HL-60 (cell line): ENCODE data around the gene ANO9.

Experiments used
- DNase-seq, 2 experiments: peaks; one replicate each; pipeline ENCODE4 v3.0.0-alpha.2; 2010 to 2020; ENCODE audit warnings: low read depth in 1 of 2, low spot score in 1 of 2
- H3K27ac ChIP-seq: fragments of 250-450 bp; sonication (Bioruptor Pico); replicated peaks from 2 replicates; pipeline ENCODE4 v1.5.1; 2020; ENCODE audit warnings: mild to moderate bottlenecking, moderate library complexity
- H3K27me3 ChIP-seq: fragments of 250-450 bp; sonication (Bioruptor Pico); 2 replicates; pipeline ENCODE4 v1.5.1; 2021; ENCODE audit warnings: mild to moderate bottlenecking, moderate library complexity; ENCODE audit not compliant: insufficient read depth, poor library complexity, severe bottlenecking
- H3K4me3 ChIP-seq: replicated peaks from 2 replicates; pipeline ENCODE4 v1.5.1; 2011; ENCODE audit warnings: mild to moderate bottlenecking, control low read depth, low read length; ENCODE audit not compliant: insufficient read depth
- GABPA ChIP-seq: IDR thresholded peaks from 2 replicates; pipeline ENCODE4 v1.6.1; 2012; ENCODE audit warnings: low read depth
- POLR2AphosphoS5 ChIP-seq: IDR thresholded peaks from 2 replicates; pipeline ENCODE4 v1.6.1; 2012; ENCODE audit warnings: low read depth
- SPI1 ChIP-seq: IDR thresholded peaks from 2 replicates; pipeline ENCODE4 v1.6.1; 2012; ENCODE audit warnings: low read depth, mild to moderate bottlenecking, borderline replicate concordance
- TF ChIP-seq, protein P1 (sequence below): IDR thresholded peaks from one replicate; pipeline ENCODE4 v1.5.1; 2011; ENCODE audit warnings: low read length, control low read depth, inconsistent platforms; ENCODE audit not compliant: insufficient read depth
- TF ChIP-seq, protein P2 (sequence below): IDR thresholded peaks from 2 replicates; pipeline ENCODE4 v1.6.1; 2012; ENCODE audit warnings: low read depth; ENCODE audit not compliant: insufficient replicate concordance

ANO9 gene

DNA sequence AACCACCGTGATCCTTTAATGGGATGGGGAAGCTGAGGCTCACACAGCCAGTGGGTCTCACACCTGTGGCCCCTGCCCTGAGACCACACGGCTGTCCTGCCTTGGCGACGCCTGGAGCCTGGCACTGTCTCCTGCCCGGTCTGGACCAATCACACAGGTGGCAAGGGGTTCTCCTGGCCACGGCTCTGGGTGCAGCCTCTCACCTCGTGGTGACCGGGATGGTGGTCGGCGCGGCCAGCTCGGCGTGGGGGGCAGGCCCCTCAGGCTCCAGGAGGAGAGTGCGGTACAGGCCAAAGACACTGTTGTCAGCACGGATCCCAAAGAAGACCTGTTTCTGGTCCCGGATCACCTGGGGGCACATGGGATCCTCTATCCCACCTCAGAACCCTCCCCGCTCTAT, 8.7 kb downstream of the ANO9 start:
- DNase-seq: no peak
- TF ChIP-seq POLR2AphosphoS5: no peak
- TF ChIP-seq, protein P1, sequence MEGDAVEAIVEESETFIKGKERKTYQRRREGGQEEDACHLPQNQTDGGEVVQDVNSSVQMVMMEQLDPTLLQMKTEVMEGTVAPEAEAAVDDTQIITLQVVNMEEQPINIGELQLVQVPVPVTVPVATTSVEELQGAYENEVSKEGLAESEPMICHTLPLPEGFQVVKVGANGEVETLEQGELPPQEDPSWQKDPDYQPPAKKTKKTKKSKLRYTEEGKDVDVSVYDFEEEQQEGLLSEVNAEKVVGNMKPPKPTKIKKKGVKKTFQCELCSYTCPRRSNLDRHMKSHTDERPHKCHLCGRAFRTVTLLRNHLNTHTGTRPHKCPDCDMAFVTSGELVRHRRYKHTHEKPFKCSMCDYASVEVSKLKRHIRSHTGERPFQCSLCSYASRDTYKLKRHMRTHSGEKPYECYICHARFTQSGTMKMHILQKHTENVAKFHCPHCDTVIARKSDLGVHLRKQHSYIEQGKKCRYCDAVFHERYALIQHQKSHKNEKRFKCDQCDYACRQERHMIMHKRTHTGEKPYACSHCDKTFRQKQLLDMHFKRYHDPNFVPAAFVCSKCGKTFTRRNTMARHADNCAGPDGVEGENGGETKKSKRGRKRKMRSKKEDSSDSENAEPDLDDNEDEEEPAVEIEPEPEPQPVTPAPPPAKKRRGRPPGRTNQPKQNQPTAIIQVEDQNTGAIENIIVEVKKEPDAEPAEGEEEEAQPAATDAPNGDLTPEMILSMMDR: no peak
- no peak for TF ChIP-seq SPI1
- TF ChIP-seq, protein P2, sequence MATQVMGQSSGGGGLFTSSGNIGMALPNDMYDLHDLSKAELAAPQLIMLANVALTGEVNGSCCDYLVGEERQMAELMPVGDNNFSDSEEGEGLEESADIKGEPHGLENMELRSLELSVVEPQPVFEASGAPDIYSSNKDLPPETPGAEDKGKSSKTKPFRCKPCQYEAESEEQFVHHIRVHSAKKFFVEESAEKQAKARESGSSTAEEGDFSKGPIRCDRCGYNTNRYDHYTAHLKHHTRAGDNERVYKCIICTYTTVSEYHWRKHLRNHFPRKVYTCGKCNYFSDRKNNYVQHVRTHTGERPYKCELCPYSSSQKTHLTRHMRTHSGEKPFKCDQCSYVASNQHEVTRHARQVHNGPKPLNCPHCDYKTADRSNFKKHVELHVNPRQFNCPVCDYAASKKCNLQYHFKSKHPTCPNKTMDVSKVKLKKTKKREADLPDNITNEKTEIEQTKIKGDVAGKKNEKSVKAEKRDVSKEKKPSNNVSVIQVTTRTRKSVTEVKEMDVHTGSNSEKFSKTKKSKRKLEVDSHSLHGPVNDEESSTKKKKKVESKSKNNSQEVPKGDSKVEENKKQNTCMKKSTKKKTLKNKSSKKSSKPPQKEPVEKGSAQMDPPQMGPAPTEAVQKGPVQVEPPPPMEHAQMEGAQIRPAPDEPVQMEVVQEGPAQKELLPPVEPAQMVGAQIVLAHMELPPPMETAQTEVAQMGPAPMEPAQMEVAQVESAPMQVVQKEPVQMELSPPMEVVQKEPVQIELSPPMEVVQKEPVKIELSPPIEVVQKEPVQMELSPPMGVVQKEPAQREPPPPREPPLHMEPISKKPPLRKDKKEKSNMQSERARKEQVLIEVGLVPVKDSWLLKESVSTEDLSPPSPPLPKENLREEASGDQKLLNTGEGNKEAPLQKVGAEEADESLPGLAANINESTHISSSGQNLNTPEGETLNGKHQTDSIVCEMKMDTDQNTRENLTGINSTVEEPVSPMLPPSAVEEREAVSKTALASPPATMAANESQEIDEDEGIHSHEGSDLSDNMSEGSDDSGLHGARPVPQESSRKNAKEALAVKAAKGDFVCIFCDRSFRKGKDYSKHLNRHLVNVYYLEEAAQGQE: no peak
- TF ChIP-seq GABPA: no peak
- H3K27me3 ChIP-seq: no peaks in the 10 kb centered on the region
- no peak overlapping the region for H3K4me3 ChIP-seq
- no peak overlapping the region for H3K27ac ChIP-seq

DNA sequence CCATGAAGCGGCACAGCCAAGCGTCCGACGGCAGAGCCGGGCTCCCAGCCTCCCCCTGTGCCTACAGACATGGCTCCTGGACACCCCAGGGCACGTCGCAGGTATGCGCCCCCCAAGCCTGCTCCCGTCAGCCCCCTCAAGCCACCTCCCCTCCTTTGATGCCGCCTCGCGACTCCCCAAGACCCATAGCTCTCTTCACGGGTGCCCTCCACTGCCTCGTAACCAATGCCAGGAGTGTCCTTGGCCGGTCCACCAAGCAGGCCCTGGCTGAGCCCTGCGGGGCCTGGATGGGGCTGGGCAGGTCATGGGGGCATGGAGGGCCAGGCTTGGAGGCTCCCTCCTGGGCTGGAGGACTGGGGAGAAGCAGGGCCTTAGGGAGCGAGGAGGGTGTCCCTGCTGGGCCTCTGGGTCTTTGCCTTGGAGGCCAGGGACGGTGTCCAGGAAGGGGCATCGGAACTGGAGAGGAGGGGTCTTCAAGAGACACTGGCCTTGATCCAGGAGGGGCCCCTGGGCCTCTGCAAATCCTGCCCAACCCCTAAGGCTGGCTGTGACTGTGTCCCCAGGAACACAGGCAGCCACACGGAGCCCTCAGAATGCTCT, 9.2 kb downstream of the ANO9 start:
- Histone ChIP-seq H3K4me3 (no peak overlapping the region), H3K27ac (no peak overlapping the region), H3K27me3 (no peaks in the 10 kb centered on the region)
- TF ChIP-seq POLR2AphosphoS5 (no peak), SPI1 (no peak), GABPA (no peak)
- TF ChIP-seq, protein P1: no peak
- TF ChIP-seq, protein P2: no peak
- DNase-seq: no peak

GRCh38 chr11:431921-432320, 9.9 kb downstream of the ANO9 start:
- Histone ChIP-seq H3K4me3 (no peak overlapping the region), H3K27ac (no peak overlapping the region), H3K27me3 (no peaks in the 10 kb centered on the region)
- no peak for TF ChIP-seq POLR2AphosphoS5
- TF ChIP-seq SPI1: no peak
- TF ChIP-seq, protein P2: no peak
- TF ChIP-seq, protein P1: no peak
- TF ChIP-seq GABPA: no peak
- no peak for DNase-seq
